Measurements from ENCODE around the gene TTC12. TPM values are rescaled to one million over a fixed set of nuclear protein-coding genes. Genes with fewer than 3 reads are reported as not detected.

Gene TTC12
- total and polyA plus RNA-seq, 8 donors: 12.4 to 42.4 (median 31.4) TPM

GRCh38 chr11:113393501-113393985 is 79.2 kb downstream of the TTC12 start:
- ATAC-seq: no peak
- H3K9me3 ChIP-seq: no peaks in the 10 kb centered on the region
- no peak overlapping the region for H3K4me3 ChIP-seq
- H3K36me3 ChIP-seq: no peaks in the 10 kb centered on the region
- H3K27me3 ChIP-seq: peaks cover 0 to 14% of the 10 kb centered on the region in 2 donors
- no peaks in the 10 kb centered on the region for H3K4me1 ChIP-seq
- intact Hi-C loops (cut with DNase I): no loop called here
- TF ChIP-seq, protein P1, sequence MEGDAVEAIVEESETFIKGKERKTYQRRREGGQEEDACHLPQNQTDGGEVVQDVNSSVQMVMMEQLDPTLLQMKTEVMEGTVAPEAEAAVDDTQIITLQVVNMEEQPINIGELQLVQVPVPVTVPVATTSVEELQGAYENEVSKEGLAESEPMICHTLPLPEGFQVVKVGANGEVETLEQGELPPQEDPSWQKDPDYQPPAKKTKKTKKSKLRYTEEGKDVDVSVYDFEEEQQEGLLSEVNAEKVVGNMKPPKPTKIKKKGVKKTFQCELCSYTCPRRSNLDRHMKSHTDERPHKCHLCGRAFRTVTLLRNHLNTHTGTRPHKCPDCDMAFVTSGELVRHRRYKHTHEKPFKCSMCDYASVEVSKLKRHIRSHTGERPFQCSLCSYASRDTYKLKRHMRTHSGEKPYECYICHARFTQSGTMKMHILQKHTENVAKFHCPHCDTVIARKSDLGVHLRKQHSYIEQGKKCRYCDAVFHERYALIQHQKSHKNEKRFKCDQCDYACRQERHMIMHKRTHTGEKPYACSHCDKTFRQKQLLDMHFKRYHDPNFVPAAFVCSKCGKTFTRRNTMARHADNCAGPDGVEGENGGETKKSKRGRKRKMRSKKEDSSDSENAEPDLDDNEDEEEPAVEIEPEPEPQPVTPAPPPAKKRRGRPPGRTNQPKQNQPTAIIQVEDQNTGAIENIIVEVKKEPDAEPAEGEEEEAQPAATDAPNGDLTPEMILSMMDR (IDR thresholded peaks at IDR 0.05): no peak
- no peak overlapping the region for H3K27ac ChIP-seq
- DNase-seq: no peak

DNA sequence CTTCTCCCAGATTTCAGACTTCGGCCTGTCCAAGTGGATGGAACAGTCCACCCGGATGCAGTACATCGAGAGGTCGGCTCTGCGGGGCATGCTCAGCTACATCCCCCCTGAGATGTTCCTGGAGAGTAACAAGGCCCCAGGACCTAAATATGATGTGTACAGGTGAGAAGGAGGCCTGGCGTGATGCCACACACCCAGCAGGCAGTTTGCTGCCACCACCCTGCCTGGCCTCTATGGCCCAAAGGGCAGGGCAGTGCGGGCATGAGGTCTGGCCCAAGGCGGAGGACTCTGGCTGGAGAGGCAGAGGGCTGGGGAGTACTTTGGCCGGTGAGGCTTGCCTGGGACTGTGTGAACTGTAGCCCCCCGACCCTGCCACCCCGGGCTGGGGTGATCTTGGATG is 80.5 kb downstream of the TTC12 start:
- no peak for ATAC-seq

GRCh38 chr11:113395782-113396336 is 81.5 kb downstream of the TTC12 start:
- H3K36me3 ChIP-seq: no peaks in the 10 kb centered on the region
- no peaks in the 10 kb centered on the region for H3K9me3 ChIP-seq
- no peaks in the 10 kb centered on the region for H3K4me1 ChIP-seq
- H3K27ac ChIP-seq: no peak overlapping the region
- TF ChIP-seq, protein P1 (IDR thresholded peaks at IDR 0.05): no peak
- no peak overlapping the region for H3K4me3 ChIP-seq
- H3K27me3 ChIP-seq: no peaks in the 10 kb centered on the region
- intact Hi-C loops (cut with DNase I): no loop called here
- DNase-seq: no peak
- ATAC-seq: no peak

More for the DNA sequence above, 80.5 kb downstream of the TTC12 start:
- H3K27ac ChIP-seq: no peak overlapping the region
- H3K4me3 ChIP-seq: no peak overlapping the region
- intact Hi-C loops (cut with DNase I): no loop called here
- TF ChIP-seq, protein P1 (IDR thresholded peaks at IDR 0.05): no peak
- no peaks in the 10 kb centered on the region for H3K9me3 ChIP-seq
- no peaks in the 10 kb centered on the region for H3K4me1 ChIP-seq
- H3K36me3 ChIP-seq: no peaks in the 10 kb centered on the region
- DNase-seq: no peak
- peaks cover 0 to under 1% of the 10 kb centered on the region in 2 donors for H3K27me3 ChIP-seq

- Histone ChIP-seq H3K27me3 (no peaks in the 10 kb centered on the region), H3K4me1 (no peaks in the 10 kb centered on the region), H3K36me3 (no peaks in the 10 kb centered on the region), H3K27ac (no peak overlapping the region), H3K9me3 (no peaks in the 10 kb centered on the region), H3K4me3 (no peak overlapping the region)
- TF ChIP-seq, protein P1 (IDR thresholded peaks at IDR 0.05): no peak
- intact Hi-C loops (cut with DNase I): no loop called here
- DNase-seq (no peak), ATAC-seq (no peak)
Measured at GRCh38 chr11:113396690-113397089, 82.3 kb downstream of the TTC12 start.

GRCh38 chr11:113397212-113397611 is 82.8 kb downstream of the TTC12 start:
- H3K4me1 ChIP-seq: no peaks in the 10 kb centered on the region
- H3K27ac ChIP-seq: no peak overlapping the region
- no peaks in the 10 kb centered on the region for H3K27me3 ChIP-seq
- H3K36me3 ChIP-seq: no peaks in the 10 kb centered on the region
- ATAC-seq (no peak), DNase-seq (no peak)
- H3K9me3 ChIP-seq: no peaks in the 10 kb centered on the region
- intact Hi-C loops (cut with DNase I): no loop called here
- H3K4me3 ChIP-seq: no peak overlapping the region
- TF ChIP-seq, protein P1 (IDR thresholded peaks at IDR 0.05): no peak

All from left lung (tissue), 10 donors.